ENCODE data around the gene RAD51AP1. TPM values are rescaled to one million over a fixed set of nuclear protein-coding genes. Genes with fewer than 3 reads are reported as not detected.
"Not testable (repeated sequence)": the region's sequence is repeated elsewhere in the genome, so short reads cannot be mapped to it uniquely, and the experiment has no call there.

RAD51AP1 gene
- total and polyA plus RNA-seq, 2 donors from 2014 or later, result 0.52 to 2.9 TPM

GRCh38 chr12:4506430-4506829 is 32.3 kb upstream of the RAD51AP1 start:
- no peaks in the 10 kb centered on the region for H3K27me3 ChIP-seq (ENCODE audit: control insufficient read depth, insufficient read depth, low read length)
- TF ChIP-seq CTCF (IDR thresholded peaks at IDR 0.05; ENCODE audit: borderline replicate concordance, extremely low read depth, insufficient read depth), result no peak
- H3K4me1 ChIP-seq (ENCODE audit: control insufficient read depth in 2 of 3, insufficient read depth in 2 of 3, low read depth in 1 of 3, low read length in 3 of 3), result no peaks in the 10 kb centered on the region
- no peak overlapping the region for H3K9ac ChIP-seq (ENCODE audit: low read length in 3 of 3)
- FAIRE-seq (no peak), DNase-seq (no peak)
- no peak overlapping the region for H3K27ac ChIP-seq (ENCODE audit: low read depth in 2 of 2, low read length in 2 of 2)
- peaks cover 4 to 16% (median 12%) of the 10 kb centered on the region in 3 donors for H3K36me3 ChIP-seq (ENCODE audit: control insufficient read depth in 2 of 3, insufficient read depth in 3 of 3, low read length in 3 of 3)
- no peak overlapping the region for H3K4me3 ChIP-seq (ENCODE audit: low read length in 3 of 3)
- intact Hi-C loops (cut with DNase I), result no loop called here
- no peaks in the 10 kb centered on the region for H3K9me3 ChIP-seq (ENCODE audit: control insufficient read depth in 2 of 3, insufficient read depth in 1 of 3, low read length in 3 of 3)

GRCh38 chr12:4506870-4507269 is 31.8 kb upstream of the RAD51AP1 start:
- FAIRE-seq (no peak), DNase-seq (no peak)
- no peaks in the 10 kb centered on the region for H3K27me3 ChIP-seq (ENCODE audit: control insufficient read depth, insufficient read depth, low read length)
- no peak overlapping the region for H3K9ac ChIP-seq (ENCODE audit: low read length in 3 of 3)
- no peak overlapping the region for H3K27ac ChIP-seq (ENCODE audit: low read depth in 2 of 2, low read length in 2 of 2)
- no peaks in the 10 kb centered on the region for H3K9me3 ChIP-seq (ENCODE audit: control insufficient read depth in 2 of 3, insufficient read depth in 1 of 3, low read length in 3 of 3)
- TF ChIP-seq CTCF (IDR thresholded peaks at IDR 0.05; ENCODE audit: borderline replicate concordance, extremely low read depth, insufficient read depth), result no peak
- peaks cover 4 to 16% (median 12%) of the 10 kb centered on the region in 3 donors for H3K36me3 ChIP-seq (ENCODE audit: control insufficient read depth in 2 of 3, insufficient read depth in 3 of 3, low read length in 3 of 3)
- intact Hi-C loops (cut with DNase I), result no loop called here
- H3K4me1 ChIP-seq (ENCODE audit: control insufficient read depth in 2 of 3, insufficient read depth in 2 of 3, low read depth in 1 of 3, low read length in 3 of 3), result no peaks in the 10 kb centered on the region
- no peak overlapping the region for H3K4me3 ChIP-seq (ENCODE audit: low read length in 3 of 3)

GRCh38 chr12:4508503-4508902 is 30.2 kb upstream of the RAD51AP1 start:
- DNase-seq; H3K9ac ChIP-seq (ENCODE audit: low read length in 3 of 3); H3K4me1 ChIP-seq (ENCODE audit: control insufficient read depth in 2 of 3, insufficient read depth in 2 of 3, low read depth in 1 of 3, low read length in 3 of 3); FAIRE-seq; H3K9me3 ChIP-seq (ENCODE audit: control insufficient read depth in 2 of 3, insufficient read depth in 1 of 3, low read length in 3 of 3); H3K4me3 ChIP-seq (ENCODE audit: low read length in 3 of 3); intact Hi-C loops (cut with DNase I); H3K27ac ChIP-seq (ENCODE audit: low read depth in 2 of 2, low read length in 2 of 2); H3K27me3 ChIP-seq (ENCODE audit: control insufficient read depth, insufficient read depth, low read length): not testable (repeated sequence)
- H3K36me3 ChIP-seq (ENCODE audit: control insufficient read depth in 2 of 3, insufficient read depth in 3 of 3, low read length in 3 of 3), result peaks cover 4 to 11% (median 6%) of the 10 kb centered on the region in 3 donors

- H3K9ac ChIP-seq (ENCODE audit: low read length in 3 of 3); H3K4me3 ChIP-seq (ENCODE audit: low read length in 3 of 3); H3K27me3 ChIP-seq (ENCODE audit: control insufficient read depth, insufficient read depth, low read length); H3K9me3 ChIP-seq (ENCODE audit: control insufficient read depth in 2 of 3, insufficient read depth in 1 of 3, low read length in 3 of 3); H3K27ac ChIP-seq (ENCODE audit: low read depth in 2 of 2, low read length in 2 of 2); DNase-seq; intact Hi-C loops (cut with DNase I); H3K36me3 ChIP-seq (ENCODE audit: control insufficient read depth in 2 of 3, insufficient read depth in 3 of 3, low read length in 3 of 3); H3K4me1 ChIP-seq (ENCODE audit: control insufficient read depth in 2 of 3, insufficient read depth in 2 of 3, low read depth in 1 of 3, low read length in 3 of 3); FAIRE-seq: not testable (repeated sequence)
Observed at GRCh38 chr12:4509269-4509668, 29.4 kb upstream of the RAD51AP1 start.

All from kidney (tissue), 14 donors.